ENCODE measurements around the gene SHISA4.
"Not testable (repeated sequence)": the region's sequence is repeated elsewhere in the genome, so short reads cannot be mapped to it uniquely, and the experiment has no call there.

Gene SHISA4

GRCh38 chr1:201899683-201900429 lies 11.2 kb downstream of the SHISA4 start:
- DNase-seq, result no peak

DNA sequence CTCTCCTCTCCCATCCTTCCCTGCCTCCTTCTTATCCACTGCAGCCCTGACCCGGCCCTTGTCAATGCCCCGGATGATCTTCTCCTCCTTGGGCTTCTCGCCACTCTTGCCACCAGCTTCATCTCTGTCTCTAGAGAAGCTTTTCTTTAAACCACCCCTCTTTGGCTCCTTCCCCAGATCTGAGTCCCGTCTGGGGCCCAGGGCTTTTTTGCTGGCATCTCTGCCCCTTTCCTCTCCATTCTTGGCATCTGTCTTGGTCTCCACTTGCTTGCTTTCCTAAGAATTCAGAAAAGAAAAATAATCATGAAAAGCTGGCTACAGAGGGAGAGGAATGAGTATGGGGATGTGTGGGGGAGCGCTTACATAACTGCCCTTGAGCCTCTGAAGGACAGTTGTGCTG lies 11.8 kb downstream of the SHISA4 start:
- no peak for DNase-seq

DNA sequence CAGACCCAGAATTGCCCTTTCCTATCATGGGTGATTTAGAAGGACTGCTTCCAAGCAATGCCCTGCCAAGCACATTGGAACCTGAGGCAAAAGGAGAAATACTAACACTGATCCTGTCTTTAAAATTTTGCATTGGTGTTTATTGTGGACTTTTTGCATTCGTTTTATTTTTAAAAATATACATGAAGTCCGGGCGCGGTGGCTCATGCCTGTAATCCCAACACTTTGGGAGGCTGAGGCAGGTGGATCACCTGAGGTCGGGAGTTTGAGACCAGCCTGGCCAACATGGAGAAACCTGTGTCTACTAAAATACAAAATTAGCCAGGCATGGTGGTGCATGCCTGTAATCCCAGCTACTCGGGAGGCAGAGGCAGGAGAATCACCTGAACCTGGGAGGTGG lies 12.3 kb downstream of the SHISA4 start:
- DNase-seq, result not testable (repeated sequence)

DNA sequence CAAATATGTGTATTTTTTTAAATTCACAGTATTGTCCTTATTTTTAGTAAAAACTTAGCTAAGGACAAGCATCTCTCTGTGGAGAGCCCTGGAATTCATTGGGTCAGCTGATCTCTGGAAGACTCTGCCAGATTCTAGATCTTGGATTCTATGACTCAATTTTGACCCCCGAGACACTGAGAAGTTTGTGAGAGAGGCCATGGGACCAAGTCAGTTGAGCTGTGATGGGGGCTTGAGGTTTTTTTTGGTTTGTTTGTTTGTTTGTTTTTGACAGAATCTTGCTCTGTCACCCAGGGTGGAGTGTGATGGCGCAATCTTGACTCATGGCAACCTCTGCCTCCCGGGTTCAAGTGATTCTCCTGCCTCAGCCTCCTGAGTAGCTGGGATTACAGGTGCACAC lies 13.5 kb downstream of the SHISA4 start:
- DNase-seq, result peak; percentile 66

GRCh38 chr1:201903135-201903534 lies 14.4 kb downstream of the SHISA4 start:
- DNase-seq, result peak; percentile 85

DNA sequence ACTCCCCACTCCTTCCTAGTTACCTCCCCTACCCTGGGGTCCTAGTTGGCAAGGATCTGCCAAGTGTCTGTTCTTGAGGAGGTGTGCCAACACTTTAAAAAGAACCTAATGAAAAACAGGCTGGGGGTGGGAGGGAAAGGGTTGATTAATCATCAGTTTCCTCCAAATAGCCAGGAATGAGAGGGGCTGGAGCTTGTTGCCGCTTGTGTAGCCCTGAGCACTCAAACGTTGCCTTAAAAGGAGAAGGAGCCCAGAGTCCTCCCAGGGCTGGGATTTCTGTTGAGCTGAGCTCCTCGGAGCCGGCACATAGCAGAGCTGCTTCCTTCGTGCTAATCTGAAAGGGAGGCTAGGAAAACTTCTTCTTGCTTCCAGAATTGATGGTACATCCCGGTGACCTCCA lies 15.9 kb downstream of the SHISA4 start:
- DNase-seq, result peak; percentile 92

GRCh38 chr1:201905234-201905890 lies 16.7 kb downstream of the SHISA4 start:
- no peak for DNase-seq

- DNase-seq, result no peak
Observed at GRCh38 chr1:201906336-201906735, 17.6 kb downstream of the SHISA4 start.

GRCh38 chr1:201907621-201908020 lies 18.9 kb downstream of the SHISA4 start:
- no peak for DNase-seq

- no peak for DNase-seq
Observed at GRCh38 chr1:201911826-201912571, 23.3 kb downstream of the SHISA4 start.

- DNase-seq, result peak; percentile 29
Observed at GRCh38 chr1:201912832-201913231, 24.1 kb downstream of the SHISA4 start.

GRCh38 chr1:201914456-201915235 lies 25.9 kb downstream of the SHISA4 start:
- no peak for DNase-seq

DNA sequence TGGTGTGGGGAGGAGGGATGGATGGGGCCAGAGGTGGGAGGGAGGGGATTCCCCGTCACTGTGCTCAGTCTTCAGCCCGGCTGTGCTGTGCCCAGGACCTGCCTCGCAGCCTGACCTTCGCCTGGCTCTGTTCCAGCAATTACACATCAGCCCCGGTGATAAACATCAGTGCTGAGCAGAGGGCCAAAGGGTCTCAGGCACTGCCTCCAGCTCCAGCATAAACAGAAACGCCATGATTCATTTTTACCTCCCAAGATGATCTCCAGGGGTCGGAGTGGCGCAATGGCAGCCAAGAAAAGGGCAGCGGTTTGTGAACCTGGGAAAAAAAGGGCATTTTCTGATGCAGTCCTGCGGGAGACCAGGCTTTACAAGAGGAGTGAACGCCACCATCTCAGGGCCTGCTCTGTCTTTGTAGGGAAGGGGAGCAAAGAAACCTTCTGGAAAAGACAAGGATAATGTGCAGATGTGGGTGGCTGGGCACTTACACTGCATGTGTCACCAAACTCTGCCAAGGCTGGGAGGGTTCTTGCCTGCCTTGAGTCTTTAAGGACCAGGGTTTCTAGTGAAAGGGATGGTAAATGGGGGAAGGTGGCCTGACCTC lies 28.1 kb downstream of the SHISA4 start:
- DNase-seq, result peak; percentile 95

GRCh38 chr1:201917362-201918033 lies 28.8 kb downstream of the SHISA4 start:
- DNase-seq, result peak; percentile 90

DNA sequence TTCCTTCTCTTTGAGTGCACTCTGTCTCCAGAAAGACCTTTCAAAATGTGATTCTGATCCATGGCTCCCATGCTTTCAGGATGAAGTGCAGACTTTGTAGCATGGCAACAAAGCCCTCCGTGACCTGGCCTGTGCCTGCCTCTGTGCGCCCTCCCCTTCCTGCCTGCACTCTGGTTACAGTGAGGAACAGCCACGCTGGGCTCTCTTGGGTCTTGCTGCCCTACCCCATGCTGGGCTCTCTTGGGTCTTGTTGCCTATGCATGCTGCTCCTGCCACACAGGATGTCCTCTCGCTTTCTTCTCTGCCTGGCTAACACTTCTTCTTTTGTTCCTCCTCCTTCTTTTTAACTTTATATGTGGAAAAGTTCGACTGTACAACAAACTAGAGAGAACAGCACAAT lies 29.6 kb downstream of the SHISA4 start:
- DNase-seq, result no peak

DNA sequence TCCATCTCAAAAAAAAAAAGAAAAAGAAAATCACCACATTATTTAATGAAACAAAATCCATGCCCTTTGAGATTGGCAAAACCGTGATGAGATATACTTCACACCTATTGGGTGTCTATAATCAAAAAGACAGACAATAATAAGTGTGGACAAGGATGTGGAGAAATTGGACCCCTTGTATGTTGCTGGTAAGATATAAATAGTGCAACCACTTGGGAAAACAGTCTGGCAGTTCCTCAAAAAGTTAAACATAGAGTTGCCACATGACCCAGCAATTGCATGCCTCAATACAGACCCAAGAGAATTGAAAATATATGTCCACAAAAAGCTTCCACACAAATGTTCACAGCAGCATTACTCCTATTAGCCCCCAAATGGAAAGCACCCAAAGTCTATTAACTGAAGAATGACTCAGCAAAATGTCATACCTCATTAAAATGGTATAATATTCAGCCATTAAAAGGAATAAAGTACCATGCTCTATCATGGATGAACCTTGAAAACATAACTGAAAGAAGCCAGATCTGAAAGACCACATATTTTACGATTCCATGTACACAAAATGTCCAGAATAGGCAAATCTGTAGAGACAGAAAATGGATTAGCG lies 33.4 kb downstream of the SHISA4 start:
- no peak for DNase-seq

DNA sequence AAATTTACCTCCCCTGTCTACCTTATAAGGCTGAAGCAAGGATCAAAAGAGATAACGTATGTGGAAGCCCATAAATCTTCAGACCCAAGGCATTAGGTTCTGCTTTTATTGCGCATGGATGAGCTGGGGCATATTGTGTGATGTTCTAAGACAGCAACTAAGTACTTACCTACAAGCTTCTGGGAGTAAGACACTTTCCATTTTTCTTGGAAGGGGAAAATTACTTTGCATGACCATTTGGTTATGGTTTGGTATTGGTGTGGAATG lies 36.5 kb downstream of the SHISA4 start:
- DNase-seq, result no peak

DNA sequence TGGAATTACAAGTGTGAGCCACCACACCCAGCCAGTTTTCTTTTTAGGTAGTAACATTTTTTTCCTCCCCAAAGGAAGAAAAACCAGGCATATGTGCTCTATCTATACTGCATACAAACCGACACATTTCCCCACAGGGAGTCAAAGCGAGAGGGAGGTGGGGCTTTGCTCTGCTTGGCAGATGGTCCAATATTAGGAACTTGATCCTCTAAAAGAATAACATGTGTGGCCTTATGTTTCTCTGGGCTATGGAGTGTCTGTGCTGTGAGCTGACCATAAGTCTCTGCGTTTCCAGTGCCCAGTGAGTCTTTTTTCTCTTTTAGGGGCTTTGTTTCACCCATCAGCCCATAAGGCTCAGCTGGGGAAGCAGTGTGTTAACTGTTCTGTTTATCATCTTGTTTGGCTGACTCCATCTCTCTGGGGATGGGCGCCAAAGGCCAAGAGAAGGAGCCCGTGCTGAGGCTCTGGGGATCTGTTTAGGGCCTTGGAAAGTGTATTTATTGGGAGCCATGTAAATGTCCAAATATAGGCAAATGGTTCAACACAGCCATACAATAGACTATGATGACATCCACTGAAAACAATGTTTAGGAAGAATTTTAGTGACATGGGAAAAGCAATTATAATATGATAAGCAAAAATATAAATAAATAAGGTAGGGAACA lies 37.4 kb downstream of the SHISA4 start:
- DNase-seq, result no peak

GRCh38 chr1:201928266-201928665 lies 39.6 kb downstream of the SHISA4 start:
- DNase-seq, result no peak

- no peak for DNase-seq
Observed at GRCh38 chr1:201930137-201930536, 41.4 kb downstream of the SHISA4 start.

DNA sequence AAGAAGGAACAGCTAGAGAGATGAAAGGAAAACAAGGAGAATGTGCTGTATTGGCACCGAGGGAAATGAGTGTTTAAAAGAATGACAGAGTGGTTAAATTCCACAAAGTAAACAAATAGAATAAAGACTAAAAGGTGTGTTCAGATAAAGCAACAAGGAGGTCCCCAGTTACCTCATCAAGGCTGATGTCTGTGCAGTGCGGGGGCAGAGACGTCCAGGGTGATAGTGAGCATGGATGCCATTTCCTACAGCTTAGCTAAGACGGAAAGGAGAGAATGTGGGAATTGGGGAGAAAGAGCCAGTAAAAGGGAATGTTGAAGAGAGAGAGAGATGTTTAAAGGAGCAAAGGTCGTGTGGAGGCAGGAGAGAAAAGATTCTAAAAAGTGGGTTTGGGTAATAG lies 42.1 kb downstream of the SHISA4 start:
- DNase-seq, result no peak
